NCI-H2196 treated with DMSO at 0.1 percent for 48 hours (cell line): ENCODE data around the gene S1PR5.
A peak's percentile ranks its signal among the peaks of the same experiment; 100 is the strongest.
"Not testable (repeated sequence)": the region's sequence is repeated elsewhere in the genome, so short reads cannot be mapped to it uniquely, and the experiment has no call there.

Experiments used
- DNase-seq: peaks from one replicate; lab custom pipeline; 2025; ENCODE audit not compliant: unreplicated experiment; lab: John Stamatoyannopoulos, UW

Gene S1PR5, protein sequence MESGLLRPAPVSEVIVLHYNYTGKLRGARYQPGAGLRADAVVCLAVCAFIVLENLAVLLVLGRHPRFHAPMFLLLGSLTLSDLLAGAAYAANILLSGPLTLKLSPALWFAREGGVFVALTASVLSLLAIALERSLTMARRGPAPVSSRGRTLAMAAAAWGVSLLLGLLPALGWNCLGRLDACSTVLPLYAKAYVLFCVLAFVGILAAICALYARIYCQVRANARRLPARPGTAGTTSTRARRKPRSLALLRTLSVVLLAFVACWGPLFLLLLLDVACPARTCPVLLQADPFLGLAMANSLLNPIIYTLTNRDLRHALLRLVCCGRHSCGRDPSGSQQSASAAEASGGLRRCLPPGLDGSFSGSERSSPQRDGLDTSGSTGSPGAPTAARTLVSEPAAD

DNA sequence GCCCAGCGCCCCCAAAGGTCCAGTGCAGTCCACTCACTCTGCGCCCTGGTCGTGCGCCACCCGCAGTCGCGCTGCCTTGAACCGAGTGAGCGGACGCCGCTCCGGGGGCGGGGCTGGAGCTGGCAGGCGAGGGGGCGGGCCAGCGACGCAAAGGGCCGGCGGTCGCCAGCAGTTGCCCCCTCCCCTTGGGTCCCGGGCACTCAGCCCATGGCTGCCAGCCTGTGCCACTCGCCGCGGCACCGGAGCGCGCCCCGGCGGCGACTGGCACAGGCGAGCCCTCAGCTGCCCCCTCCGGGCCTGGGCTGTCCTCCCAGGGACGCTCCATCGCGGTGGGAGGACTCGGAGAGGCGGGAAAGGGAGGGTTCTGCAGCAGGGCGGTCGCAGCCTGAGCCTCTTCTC lies at the start of gene S1PR5:
Gene S1PR5 (minus strand): TSS at position 87 of the 399 bp plus-strand sequence. CDS start 2,436 bp downstream, outside the sequence.
- peak; percentile 73 for DNase-seq

DNA sequence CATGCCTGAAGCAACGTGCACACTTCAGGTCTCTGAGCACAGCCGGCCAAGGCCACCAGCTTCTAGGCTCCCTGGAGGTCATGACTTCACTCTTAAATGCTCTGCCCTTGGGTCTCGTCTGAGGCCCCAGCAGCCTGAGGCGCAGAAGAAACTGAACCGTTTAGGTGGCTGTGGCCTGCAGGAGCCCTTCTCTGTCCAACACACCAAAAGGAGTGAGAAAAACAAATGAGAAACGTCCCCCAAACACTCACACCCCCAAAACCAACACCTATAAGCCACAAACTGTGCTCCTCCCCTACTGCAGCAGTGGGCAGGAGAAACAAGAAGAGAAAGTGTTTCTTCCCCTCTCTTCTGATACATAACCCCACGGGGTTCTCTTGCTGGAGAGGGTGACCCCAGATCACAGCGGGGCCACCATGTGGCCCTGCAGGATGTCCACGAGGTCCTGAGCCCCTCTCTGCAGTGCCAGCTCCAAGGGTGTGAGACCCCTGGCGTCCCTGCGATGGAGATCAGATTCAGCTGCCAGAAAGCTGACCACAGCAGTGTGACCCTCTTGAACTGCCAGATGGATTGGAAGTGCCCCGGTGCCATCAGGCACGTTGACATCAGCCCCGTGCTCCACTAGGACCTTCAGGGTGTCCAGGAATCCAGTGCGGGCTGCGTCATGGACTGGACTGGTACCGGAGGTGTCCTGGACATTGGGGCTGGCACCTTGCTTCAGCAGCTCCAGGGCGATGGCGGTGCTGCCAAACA lies 49.6 kb upstream of the S1PR5 start:
- DNase-seq, result no peak

DNA sequence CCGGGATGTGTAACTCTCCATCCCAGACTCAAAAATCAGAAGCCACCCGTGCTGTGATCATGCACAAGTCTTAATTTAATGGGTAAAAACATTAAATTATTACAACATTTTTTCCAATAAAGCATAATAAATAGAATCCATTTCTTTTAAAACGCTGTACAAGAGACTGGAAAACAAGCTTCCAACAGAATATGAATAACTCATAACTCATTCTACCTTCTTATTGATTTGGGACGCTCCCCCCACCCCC lies 49.1 kb upstream of the S1PR5 start:
- no peak for DNase-seq

DNA sequence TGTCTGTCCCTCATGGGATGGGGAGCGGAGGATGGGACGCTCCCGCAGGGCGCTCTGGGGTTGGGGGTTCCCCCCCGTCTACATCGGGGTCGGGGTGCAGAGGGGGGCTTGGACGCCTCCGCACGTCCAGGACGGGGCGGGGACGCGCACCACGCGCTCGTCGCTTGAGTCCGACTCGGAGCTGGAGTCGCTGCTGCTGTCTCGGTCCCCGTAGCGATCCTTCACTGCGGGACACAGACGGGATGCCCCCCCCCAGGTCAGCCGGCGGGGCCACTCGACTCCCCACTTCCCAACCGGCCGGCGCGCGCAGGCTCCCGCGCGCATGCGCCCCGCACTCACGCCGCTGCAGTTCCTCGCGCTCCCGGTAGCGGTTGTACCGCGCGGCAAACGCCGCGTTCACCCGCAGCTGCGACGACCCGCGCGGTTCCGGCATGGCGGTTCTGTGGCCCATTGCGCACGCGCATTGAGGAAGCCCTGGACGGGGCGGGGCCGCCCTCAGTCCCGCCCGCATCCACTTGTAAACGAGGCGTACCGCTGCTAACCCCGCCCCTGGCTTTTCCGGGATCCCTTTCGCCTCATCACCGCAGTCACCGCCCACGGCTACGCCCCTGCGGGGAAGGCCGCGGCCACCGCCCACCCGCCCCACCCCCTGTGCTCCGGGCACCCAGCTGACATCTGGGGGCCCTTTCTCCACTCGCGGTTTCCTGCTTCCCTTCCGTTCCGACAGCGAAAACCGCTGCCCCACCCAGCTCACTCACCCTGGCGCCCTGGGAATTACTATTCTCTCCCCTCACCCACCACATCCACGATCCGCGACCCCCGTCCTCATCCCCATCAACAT lies 48.5 kb upstream of the S1PR5 start, which contains the start of gene KRI1:
Gene KRI1 (minus strand): TSS at position 444 of the 841 bp plus-strand sequence. CDS start 11 bp downstream, at position 433.
- DNase-seq, result peak; percentile 95

DNA sequence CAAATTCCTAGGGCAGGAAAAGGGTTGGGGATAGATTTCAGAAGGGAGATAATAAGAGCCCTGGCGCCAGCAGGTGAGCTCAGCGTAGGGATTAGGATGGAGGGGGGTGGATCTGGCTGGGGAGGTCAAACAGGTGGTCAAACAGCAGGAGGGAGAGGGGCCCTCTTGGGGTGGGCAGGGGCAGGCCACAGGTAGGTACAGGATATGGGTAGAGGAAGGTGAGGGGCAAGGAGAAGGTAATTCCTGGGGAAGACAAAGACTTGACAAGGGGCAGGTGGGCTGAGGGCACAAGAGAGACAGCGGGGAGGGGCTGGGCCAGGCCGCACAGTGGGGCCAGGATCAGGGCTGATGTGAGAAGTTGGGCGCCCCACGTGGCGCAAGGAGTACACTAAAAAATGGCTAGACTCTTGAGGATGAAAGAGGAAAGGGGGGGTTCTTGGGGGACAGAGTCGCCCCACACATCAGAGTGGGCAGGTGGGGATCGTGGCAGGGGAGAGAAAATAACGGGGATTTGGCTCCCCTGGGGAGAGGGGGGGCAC lies 47.9 kb upstream of the S1PR5 start:
- no peak for DNase-seq

DNA sequence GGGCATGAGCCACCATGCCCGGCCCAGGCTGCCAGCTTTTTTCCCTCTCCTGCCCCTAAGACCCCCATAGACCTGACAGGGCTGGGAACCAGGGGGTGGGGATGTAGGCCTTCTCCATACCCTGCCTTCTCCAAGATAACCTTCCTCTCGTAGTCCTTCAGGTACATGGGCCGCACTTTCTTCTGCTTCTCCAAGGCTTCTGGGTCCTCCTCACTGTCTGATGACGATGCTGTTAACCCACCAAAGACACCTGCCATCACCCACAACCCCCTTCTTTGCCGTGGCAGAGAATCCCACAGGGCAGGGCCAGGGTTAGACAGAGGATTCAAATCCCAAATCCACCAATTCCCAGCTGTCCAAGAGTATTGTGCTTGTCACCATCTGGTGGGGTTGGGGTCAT lies 45.4 kb upstream of the S1PR5 start:
- no peak for DNase-seq

DNA sequence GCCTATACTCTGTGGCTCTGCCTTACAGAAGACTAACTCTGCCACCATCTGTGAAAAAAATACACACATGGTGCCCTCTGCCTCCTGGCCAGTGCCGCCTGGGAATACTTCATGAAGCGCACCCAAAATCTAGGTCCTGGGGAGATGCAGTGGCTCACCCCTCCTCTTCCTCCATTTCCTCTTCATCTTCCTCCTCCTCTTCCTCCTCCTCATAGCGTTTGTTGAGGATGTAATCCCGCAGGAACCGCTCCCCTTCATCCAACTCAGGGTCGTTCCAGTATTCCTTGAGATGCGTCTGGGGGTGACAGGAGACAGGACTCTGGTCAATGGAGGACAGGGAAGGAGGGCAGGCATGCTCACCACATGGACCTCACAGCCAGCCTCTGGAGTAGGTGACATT lies 42.9 kb upstream of the S1PR5 start:
- no peak for DNase-seq

DNA sequence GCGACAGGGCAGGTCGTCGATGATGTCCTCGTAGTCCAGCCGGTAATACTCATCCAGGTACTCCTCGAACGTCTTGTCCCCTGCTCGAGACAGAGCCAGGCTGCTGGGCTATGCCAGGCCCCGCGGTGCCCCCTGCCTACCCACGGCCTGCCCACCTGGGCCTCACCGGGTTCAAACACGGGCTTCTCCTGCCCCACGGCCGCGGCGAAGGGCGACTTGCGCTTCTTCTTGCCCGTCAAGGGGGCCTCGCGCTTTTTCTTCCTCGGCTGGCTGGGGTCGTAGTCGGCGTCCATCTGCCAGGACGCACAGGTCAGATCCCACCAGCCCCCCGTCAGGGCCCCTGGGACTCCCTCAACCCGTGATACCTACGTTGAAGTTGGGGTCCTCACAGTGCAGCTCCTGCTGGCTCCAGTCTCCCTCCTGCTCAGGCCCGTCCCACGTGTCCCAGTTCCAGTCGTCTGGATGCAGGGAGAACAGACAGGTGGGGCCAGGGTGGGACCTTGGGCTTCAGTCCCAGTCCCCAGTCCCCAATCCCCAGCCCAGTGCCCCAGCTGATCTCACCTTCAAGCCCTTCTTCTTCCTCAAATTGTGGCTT lies 40.5 kb upstream of the S1PR5 start:
- no peak for DNase-seq

DNA sequence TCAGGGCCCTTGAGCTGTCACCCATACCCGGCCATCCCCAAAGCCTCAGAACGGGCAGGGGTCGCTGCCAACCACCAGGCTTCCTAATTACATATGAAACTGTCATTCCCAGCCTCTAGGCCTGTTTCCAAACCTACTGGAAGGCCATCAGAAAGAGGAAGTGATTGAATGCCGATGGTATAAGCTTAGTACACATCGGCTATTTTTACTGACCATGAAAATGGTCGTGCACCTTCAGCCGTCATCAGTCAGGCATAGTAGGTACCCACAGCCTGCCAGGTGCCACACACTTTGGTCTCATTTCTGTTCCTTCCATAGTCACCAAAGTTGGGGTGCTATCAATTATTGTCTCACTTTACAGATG lies 38.3 kb upstream of the S1PR5 start:
- DNase-seq, result no peak

DNA sequence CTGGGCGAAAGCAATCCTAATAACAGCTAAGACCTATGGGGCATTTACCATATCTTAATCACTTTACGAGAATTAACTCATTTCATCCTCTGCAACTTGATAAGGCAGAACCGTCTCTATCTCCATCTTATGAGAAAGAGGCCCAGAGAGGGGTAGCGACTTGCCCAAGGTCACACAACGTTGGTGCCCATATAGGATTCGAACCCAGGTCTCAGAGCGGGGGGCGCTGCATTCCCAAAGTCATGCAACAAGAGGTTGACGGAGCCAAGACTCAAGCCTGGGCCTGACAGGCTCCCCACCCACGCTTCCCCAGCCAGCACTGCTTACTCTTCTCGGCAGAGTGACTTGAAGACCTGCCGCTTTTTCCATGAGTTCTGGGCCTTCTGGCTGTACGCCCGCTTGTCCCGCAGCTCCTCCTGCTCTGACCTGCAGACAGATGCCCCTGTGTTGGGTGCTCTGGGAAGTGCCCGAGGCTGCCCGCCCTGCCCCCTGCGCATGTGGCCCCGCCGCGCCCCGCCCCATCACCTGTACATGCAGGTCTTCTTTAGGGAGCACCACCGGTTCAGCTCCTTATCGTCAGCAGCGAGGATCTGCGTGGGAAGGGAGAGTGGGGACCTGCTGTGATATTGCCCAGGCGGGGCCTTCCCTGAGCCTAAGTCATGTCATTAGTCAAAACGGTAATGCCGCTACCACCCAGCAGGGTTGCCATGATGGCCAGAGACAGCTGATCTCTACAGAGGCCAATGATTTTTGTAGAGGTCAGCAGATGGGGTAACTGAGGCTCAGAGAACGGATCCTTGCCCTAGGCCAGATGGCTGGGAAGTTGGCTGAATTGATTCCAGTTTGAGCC lies 37.7 kb upstream of the S1PR5 start:
- DNase-seq, result no peak

DNA sequence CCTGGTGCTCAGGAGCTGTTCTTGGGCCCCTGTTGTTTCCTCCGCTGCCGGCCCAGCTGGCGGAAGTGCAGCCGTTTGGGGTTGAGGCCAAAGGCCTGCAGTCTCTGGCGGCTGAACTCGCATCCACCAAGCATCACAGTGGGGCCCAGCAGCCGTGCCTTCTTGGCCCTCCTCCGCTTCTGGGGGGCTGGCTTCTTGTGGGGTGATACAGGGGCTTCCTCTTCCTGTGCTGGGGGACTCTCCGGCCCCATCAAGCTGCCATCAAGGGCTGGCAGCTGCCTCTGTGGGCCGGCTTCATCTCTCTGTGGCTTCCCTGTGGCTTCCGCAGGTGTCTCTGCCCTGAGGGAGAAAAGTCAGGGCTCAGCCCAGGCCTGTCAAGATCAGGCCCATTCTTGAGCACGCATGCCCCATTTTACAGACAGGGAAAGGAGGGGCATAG lies 36.7 kb upstream of the S1PR5 start:
- DNase-seq, result no peak

DNA sequence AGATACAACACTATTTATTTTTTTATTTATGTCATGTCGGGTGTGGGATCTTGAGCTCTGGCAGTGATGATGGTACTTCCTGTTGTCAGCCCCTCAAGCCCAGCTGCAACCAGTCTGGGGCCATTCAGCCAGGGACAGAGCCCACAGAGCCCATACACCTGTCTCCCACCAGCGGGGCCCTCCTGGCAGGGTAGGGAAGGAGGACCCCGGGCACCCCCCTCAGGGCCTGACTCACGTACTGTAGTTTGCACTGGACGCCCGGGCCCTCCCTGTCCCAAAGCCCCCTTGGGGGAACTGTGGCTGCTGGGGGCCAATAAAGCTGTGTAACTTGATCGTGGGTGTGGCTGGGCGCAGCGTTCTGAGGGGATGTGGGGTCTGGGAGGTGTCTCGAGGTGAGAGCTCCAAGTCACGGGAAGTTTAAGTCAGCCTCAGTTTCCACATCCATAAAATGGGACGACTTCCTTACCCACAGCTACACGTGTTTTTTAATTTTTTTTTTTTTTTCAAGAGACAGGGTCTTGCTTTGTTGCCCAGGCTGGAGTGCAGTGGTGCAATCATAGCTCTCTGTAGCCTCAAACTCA lies 35.9 kb upstream of the S1PR5 start:
- no peak for DNase-seq

DNA sequence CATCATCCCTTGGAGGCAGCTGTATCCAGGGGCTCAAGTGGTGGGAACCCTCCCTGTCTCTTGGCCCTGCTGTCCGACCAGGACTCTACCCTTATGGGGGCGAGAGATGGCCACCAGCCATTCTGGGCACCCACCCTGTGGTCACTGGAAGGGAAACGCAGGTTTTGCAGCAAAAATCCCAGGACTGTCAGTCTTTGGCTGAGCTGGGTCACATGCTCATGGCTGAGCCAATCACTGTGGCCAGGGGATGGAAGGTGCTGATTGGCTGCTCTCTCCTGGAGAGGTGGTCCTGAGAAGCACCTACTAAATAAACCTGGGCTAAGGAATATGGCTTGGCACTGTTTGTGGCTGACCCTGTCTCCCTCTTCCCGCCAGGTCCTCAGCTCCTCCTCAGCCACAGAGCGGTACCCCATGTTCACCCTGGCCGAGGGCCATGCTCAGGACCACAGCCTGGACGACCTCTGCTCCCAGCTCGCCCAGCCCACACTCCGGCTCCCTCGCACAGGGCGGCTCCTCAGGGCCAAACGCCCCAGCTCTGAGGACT lies 35.3 kb upstream of the S1PR5 start:
- peak; percentile 3 for DNase-seq

DNA sequence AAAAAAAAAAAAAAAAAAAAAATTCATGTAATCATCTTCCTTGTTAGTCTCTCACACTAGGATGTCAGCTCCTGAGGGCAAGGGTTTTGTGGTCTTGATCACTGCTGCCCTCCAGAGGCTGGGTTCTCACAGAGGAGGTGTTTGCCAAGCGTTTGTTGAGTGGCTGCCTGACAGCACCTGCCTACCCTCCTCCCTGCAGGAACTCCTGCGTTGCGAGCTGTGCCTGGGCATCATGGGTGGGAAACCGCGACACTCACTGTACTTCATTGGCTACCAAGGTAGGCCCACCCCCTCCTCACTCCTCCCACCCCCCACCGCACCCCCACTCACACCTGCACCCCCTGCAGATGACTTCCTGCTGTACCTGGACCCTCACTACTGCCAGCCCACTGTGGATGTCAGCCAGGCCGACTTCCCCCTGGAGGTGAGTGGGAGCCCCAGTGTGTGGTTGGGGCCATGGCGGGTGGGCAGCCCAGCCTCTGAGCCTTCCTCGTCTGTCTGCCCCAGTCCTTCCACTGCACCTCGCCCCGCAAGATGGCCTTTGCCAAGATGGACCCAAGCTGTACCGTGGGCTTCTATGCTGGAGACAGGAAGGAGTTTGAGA lies 34.6 kb upstream of the S1PR5 start:
- DNase-seq, result no peak

DNA sequence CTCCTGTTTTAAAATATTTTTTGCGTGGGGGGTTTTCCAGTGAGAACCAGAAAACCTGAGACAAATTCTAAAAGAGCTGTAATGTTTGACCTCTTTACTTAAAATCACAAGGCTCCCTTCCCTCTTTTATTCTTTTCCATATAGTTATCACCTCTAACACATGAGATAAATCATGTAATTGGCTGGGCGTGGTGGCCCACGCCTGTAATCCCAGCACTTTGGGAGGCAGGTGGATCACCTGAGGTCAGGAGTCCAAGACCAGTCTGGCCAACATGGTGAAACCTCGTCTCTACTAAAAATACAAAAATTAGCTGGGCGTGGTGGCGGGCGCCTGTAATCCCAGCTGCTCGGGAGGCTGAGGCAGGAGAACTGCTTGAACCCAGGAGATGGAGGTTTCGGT lies 33.8 kb upstream of the S1PR5 start:
- not testable (repeated sequence) for DNase-seq

DNA sequence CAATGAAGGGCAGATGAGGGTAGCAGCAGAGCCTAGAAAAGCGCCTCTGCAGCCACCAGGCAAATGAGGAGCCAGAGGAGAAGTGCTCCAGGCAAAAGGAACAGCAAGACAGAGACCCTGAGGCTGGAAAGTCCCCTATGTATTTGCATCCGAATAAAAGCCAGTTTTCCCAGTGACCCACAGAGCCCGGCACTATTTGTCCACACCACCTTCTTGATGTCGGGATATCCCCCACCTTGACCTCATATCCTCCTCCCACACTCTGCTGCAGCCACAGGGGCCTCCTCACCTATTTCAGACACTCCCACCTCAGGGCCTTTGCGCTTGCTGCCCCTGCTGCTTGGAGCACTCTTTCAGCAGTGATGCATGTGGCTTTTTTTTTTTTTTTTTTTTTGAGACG lies 33.1 kb upstream of the S1PR5 start:
- DNase-seq, result no peak

DNA sequence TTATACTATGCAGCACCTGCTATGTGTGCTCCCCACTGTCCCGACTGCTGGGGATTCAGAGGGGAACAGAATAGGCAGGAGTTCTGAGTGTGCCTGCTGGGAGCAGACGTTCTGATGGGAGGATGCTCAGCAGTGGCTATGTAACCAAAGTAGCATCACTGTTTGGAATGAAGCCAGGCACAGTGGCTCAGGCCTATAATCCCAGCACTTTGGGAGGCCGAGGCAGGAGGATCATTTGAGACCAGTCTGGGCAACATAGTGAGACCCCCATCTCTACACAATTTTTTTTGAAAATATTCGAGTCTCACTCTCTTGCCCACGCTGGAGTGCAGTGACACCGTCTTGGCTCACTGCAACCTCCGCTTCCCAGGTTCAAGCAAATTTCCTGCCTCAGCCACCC lies 32.5 kb upstream of the S1PR5 start:
- no peak for DNase-seq

DNA sequence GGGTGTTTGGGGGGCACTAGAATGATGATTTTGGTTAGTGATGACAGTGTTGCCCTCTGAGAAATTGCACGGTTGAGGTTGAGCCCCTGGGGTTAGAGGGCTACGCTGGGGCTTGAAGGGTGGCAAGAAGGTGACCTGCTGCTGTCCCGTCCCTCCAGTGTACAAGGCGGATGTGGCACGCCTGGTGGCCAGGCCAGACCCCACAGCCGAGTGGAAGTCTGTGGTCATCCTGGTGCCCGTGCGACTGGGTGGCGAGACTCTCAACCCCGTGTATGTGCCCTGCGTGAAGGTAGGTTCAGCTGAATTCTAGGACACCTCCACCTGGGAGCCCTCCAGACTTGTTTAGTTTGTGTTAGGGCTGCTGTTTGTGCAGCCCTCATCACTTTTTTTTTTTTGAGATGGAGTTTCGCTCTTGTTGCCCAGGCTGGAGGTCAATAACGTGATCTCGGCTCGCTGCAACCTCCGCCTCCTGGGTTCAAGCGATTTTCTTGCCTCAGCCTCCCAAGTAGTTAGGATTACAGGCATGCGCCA lies 31.6 kb upstream of the S1PR5 start:
- no peak for DNase-seq

DNA sequence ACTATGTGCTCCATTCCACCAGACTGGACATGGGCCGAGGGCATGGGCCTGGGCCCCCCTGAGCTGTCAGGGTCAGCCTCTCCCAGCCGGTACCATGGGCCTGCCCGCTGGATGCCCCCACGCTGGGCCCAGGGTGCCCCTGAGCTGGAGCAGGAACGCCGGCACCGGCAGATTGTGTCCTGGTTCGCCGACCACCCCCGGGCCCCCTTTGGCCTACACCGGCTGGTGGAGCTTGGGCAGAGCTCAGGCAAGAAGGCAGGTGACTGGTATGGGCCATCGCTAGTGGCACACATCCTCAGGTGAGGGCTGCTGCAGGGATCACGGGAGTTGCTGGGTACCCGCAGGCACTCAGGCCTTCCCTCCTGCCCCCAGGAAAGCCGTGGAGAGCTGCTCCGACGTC lies 29.6 kb upstream of the S1PR5 start:
- DNase-seq, result no peak
